ENCODE results near the gene BCAS1.

BCAS1 gene

GRCh38 chr20:54070187-54070987 lies at the start of gene BCAS1:
Gene BCAS1 (minus strand): TSS chr20:54070594. CDS start chr20:54058718, 11,876 bp downstream.
- no peak for DNase-seq (ENCODE audit: low read depth)

GRCh38 chr20:54119744-54120143 lies 49.4 kb upstream of the BCAS1 start:
- no peak for DNase-seq (ENCODE audit: low read depth)

- DNase-seq (ENCODE audit: low read depth) = no peak
These were observed 48.0 kb upstream of the BCAS1 start for GRCh38 chr20:54118220-54119001.

GRCh38 chr20:54116550-54117235 lies 46.3 kb upstream of the BCAS1 start:
- DNase-seq (ENCODE audit: low read depth) = no peak

- DNase-seq (ENCODE audit: low read depth) = no peak
These were observed 44.9 kb upstream of the BCAS1 start for GRCh38 chr20:54115172-54115854.

- DNase-seq (ENCODE audit: low read depth) = no peak
These were observed 43.7 kb upstream of the BCAS1 start for GRCh38 chr20:54114109-54114508.

GRCh38 chr20:54113566-54113965 lies 43.2 kb upstream of the BCAS1 start:
- DNase-seq (ENCODE audit: low read depth) = no peak

GRCh38 chr20:54112221-54112884 lies 42.0 kb upstream of the BCAS1 start:
- DNase-seq (ENCODE audit: low read depth) = no peak

GRCh38 chr20:54111460-54111859 lies 41.1 kb upstream of the BCAS1 start:
- no peak for DNase-seq (ENCODE audit: low read depth)

GRCh38 chr20:54110457-54110856 lies 40.1 kb upstream of the BCAS1 start:
- DNase-seq (ENCODE audit: low read depth) = no peak

- no peak for DNase-seq (ENCODE audit: low read depth)
These were observed 39.6 kb upstream of the BCAS1 start for GRCh38 chr20:54110041-54110440.

- DNase-seq (ENCODE audit: low read depth) = no peak
These were observed 38.4 kb upstream of the BCAS1 start for GRCh38 chr20:54108817-54109216.

- DNase-seq (ENCODE audit: low read depth) = no peak
These were observed 37.9 kb upstream of the BCAS1 start for GRCh38 chr20:54108326-54108642.

GRCh38 chr20:54107600-54108325 lies 37.4 kb upstream of the BCAS1 start:
- no peak for DNase-seq (ENCODE audit: low read depth)

GRCh38 chr20:54107181-54107580 lies 36.8 kb upstream of the BCAS1 start:
- no peak for DNase-seq (ENCODE audit: low read depth)

GRCh38 chr20:54106162-54106561 lies 35.8 kb upstream of the BCAS1 start:
- DNase-seq (ENCODE audit: low read depth) = no peak

- no peak for DNase-seq (ENCODE audit: low read depth)
These were observed 35.3 kb upstream of the BCAS1 start for GRCh38 chr20:54105653-54106052.

- DNase-seq (ENCODE audit: low read depth) = no peak
These were observed 34.4 kb upstream of the BCAS1 start for GRCh38 chr20:54104781-54105180.

GRCh38 chr20:54103762-54104600 lies 33.6 kb upstream of the BCAS1 start:
- DNase-seq (ENCODE audit: low read depth) = no peak
